SK-MEL-5 (cell line): ENCODE results near the gene ACVRL1. TPM values are rescaled to one million over a fixed set of nuclear protein-coding genes. Genes with fewer than 3 reads are reported as not detected.

ENCODE experiments used
- DNase-seq: peaks from one replicate; pipeline ENCODE4 v3.0.0-alpha.2; 2016; ENCODE audit warnings: low read depth, low spot score
- in situ Hi-C: cut with HindIII; loops from 2 replicates; pipeline ENCODE4 v1.10.0; 2016; ENCODE audit warnings: low sequenced_read_pairs, high pct_unique_total_duplicates, low pct_unique_long_range_greater_than_20kb
- total RNA-seq: library from RNA; depleted of rRNA; stranded (reverse); fragments of >200 nt; shearing (Covaris generic); gene quantifications from 2 replicates; pipeline ENCODE4 v1.2.3, GENCODE V29; 2014

The ACVRL1 gene
- total RNA-seq, 1 experiment from 2014 or later, result not detected

DNA sequence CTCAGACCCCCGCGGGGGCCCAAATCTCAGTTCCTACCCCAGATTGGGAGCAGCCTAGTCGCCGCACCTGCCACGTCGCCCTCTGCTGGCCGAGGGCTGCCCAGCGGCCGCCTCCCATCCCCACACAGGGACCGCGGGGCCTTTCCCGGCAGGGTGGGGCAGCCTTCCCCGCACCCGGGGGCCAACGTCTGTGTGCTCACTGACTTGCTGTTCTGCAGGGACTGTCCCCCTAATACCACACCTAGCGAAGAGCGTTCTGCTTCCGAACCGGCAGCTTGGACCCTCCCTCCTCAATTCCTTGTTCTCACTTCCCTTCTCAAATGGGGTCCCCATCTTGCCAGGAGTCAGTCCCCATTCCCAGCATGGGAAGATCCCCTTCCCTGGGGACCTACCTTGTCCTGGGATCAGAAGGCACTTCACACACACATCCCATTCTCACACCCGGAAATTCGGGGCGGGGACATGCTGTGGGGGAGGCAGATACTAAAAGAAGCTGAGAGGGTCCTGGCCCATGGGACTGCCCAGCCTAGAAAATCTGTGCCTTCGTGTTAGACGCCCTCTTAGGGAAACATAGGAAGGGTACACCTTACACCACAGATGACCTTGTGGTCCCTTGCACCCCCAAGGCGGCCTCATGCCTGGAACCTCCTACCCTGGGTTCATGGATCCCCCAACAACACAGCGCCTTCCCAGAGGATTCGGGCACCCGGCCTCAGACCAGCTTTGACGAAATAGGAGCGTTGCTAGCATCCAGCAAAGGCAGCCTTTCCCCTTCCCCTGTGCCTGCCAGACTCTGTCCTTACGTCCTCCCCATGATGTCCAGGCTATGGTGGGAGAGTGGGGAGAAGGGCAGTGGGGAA, 16.4 kb downstream of the ACVRL1 start:
- DNase-seq, result peak; percentile 38
- in situ Hi-C loops, result no loop called here

DNA sequence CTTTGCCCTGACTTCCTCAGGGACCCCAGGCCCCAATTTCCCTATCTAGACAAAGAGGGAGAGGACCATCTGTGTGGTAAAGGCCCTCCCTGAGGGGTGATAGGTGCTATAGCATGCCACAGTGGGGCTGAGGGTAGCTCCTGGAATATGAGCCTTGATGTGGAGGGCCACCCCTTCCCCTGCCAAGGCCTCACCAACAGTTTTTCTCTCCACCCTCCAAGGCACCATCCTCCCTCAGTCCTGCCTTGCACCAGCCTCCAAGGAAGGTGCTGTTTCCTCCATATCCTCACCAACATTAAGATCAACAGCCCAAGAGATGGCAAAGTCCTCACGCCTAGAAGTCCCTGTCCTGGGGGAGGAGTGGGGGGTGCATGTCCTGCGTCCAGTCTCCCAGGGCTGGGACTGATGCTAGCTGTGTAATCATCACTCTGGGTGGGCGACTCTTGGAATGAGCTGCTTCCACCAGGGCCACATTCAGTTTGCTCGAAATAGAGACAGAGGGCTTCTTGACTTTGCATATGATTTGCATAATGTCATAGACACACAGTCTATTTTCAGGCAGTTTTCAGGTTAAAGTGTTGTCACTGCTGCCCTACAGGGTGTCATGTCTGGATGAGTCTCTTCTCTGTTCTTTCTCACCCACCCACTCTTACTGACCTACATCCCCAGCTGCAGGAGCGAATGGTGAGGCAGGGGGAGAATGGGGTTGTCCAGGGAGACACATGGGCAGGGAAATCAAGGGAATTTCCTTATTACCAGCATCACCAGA, 17.4 kb downstream of the ACVRL1 start:
- DNase-seq, result no peak
- in situ Hi-C loops, result no loop called here

DNA sequence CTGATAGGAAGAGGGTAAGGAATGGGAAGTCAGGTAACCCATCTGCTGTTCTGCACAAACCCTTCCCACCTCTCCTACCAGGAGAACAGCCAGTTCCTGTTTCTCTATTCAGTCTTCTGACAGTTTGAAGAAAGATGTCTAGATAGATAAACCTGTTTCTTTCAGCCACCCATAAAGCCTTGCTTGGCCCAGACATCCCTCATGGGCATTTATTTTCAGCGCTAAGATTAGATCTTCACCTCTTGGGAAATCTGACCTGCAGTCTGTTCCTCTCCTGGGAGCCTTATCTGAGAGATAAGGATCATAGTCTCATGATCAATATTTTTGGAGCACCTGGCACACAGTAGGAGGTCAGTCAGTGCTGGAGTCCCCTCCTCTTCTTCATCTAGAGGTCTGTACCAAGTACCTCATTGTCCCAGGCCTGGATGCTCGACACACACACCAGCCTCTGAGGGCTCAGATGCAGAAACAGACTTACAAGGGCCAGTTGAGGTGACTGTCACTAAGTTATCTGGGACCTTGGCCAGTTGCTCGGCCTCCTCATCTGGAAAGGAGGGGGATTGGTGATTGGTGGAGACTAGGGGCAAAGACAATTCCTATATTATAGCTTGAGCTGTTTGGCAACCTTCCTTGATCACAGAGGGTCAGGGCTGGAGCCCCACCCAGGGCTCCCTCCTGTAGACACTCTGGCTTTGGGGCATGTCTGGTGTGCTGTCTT, 18.2 kb downstream of the ACVRL1 start:
- in situ Hi-C loops, result no loop called here
- DNase-seq, result no peak

DNA sequence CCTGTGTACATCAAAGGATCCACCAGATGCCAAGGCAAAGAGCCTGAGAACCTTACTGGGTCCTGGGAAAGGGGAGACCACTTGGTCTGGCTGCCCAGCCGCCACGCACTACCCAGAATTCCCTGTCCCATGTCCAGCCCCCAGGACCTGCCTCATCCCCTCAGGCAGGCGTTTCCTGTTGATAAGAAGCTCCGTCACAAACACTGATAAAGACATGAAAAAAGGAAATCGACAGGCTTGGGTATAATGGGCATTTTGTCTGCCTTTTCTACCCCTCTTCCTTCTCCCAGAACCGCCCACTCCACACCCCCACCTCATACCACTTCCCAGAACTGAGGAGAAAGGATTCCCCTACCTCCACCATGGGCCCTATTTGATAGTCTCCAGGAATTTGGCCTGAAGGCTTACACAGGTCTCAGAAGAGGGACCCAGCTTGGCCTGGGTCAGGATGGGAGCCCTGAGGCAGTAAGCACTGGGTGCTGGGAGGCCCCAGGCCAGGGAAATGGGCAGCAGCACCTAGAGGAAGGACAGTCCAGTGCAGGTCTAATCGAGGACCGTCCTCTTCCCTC, 18.8 kb downstream of the ACVRL1 start:
- in situ Hi-C loops, result no loop called here
- DNase-seq, result no peak

DNA sequence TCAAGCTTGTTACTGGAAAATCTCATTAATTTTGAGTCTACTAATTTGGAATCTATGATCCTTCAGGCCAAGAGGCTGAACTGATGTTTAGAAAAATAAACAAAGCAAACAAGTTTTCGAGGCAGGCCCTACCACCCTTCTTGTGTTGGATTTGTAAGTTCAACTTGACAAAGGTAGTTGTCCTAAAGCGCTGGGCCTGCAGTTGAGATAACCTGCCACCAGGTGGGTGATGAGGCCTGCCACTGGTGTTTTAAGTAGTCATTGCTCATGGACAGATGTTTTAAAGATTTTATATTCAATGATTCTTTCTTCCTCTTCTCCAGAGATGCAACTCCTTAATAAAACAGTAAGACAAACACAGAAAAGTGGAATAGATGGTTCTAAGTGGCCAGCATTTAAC, 19.4 kb downstream of the ACVRL1 start:
- in situ Hi-C loops, result no loop called here
- peak; percentile 31 for DNase-seq

DNA sequence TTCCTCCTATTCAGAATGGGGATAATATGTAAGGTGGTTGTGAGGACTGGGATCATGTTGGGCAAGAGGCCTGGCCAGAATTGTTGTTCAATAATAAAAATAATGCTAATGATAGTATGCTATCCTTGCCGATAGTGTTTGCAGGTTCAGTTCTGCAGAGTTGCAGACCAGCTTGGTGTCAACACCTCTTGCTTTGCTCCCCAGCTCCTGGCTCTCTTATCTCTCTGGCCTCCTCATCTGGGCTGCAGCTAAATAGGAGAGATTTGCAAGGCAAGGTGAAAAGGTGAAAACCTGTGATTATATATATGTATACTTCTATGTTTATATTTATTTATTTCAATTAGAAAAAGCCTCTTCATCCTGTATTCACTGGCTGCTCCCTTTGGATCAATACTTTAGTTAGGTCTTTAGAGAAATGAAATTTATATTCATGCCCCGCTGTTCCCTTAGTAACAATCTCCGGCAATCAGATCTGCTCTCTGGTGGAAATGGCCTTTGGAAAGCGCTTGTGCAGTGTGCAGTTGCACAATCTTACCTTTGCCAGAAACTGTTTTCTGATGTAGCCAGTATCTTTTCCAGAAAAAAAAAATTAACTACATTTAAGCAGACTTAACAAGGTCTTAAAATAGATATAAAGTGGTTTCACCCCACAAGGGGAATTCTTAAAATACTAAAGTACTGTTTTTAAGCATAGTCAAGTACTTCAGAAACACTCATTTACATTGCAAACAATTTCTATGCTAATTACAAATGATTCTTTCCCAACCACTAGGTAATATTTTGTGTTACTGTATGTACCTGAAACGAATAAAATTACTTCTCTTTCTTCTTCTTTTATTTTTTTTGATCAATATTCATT, 25.1 kb downstream of the ACVRL1 start:
- DNase-seq, result no peak
- in situ Hi-C loops, result no loop called here

DNA sequence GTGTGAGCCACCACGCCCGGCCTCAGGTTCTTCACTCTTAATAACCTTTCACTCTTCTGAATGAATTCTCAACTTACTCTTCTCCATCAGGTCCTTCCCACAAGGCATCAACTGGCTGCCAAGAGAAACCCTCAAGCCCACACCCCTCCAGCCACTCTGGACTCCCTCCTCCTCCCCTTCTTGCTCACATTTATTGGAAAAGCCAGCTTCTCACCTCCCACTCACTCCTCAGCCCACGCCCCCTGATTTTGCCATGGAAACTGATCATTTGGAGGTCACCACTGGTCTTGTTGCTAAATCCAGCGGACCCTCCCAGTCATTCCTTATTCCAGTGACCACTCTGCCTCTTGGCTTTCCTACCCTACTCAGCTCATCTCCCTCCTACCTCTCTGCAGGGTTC, 26.8 kb downstream of the ACVRL1 start:
- no peak for DNase-seq
- in situ Hi-C loops, result no loop called here

DNA sequence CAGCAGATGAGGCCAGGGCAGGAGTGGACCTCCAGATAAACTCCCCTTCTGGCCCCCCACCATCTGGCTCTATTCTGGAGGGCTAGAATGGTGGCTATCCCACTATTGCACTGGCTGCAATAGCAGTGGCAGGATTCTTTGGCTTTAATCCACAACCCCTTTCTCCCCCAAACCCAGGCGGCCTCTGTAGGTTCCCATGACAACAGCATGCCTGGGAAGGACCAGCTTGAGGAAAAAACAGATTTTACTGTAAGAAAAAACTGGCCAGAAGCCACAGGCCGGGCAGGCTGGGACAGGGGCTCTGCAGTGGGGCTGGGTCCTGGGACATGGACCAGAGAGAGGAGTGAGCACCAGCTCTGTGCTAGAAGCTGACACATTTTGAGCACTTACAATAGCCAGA, 30.6 kb downstream of the ACVRL1 start:
- no peak for DNase-seq
- in situ Hi-C loops, result no loop called here

DNA sequence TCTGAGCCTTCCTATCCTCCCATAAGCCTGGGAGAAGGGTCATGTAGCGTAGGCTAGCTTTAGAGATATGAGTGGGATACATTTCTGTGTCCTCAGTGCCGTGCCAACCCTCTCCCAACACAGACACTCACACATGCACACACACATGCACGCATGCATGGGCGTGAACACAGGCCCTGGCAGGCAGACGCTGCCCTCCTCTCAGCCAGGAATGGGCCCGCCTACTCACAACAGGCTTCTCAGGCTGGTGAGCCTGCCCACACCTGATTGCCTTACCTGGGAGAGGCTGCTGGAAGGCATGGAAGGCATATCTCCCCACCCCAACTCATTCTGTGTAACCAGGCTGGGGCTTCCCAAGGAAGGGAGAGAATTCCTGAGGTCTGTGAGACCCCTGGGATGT, 31.4 kb downstream of the ACVRL1 start:
- in situ Hi-C loops, result no loop called here
- DNase-seq, result no peak

DNA sequence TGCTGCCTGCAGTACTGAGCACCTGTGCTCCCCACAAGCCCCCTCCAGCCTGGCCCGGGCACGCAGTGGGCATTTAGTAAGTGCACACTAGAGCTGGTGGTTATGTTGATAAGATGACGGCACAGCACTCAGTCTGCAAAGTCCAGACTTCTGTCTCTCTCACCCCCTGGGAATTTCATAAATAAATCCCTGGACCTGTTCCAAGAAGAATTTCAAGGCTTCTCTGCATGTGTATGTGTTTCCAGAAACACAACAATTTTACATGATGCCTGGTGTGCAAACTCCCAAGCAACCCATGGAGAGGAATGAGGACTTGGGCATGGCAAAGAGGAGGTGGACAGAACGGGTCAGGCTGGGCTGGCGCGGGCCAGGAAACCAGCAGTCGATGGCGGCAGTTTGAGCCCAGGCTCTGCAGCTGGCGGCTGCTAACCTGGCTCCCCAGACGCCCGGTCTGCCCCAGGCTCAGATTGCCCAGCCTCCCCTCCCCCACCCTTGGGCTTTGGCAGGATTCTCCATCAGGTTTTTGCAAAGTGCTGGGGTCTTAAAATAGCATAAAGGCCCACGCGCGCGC, 33.8 kb downstream of the ACVRL1 start:
- in situ Hi-C loops, result no loop called here
- DNase-seq, result no peak

DNA sequence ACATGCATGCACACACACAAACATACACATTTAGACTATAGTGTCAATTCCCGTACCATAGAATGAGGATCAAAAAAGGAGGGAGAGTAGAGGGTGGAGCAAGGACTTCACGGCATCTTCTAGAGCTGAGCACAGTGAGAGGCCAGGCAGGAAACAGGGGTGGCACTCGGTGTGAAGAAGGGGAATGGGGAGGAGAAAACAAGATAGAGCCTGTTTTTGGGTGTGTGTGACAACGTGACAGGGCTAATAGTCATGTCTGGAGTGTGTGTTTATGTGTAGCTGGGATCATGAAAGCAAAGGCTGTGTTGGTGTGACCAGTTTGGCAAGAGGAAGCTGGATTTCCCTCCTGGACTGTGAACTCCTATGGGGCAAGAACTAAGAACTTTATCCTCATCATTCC, 34.3 kb downstream of the ACVRL1 start:
- in situ Hi-C loops, result no loop called here
- DNase-seq, result no peak

DNA sequence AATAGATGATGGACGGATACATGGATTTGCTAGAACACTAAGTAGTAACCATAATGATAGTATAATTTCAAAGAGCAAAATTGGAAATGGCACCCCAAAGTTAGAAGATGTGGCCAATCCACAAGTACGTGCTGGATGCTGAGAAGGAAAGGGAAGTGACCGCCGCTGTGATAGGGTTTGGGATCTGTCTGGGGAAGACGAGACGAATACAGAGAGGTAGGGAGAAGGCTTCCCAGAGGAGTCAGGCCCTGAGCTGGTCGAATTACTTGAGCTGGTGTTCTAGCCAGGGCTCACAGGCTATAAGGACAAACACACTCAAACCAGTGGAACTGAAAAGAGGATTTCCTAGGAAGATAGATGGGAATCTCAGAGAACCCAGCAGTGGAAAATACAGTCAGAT, 34.8 kb downstream of the ACVRL1 start:
- in situ Hi-C loops, result no loop called here
- no peak for DNase-seq

DNA sequence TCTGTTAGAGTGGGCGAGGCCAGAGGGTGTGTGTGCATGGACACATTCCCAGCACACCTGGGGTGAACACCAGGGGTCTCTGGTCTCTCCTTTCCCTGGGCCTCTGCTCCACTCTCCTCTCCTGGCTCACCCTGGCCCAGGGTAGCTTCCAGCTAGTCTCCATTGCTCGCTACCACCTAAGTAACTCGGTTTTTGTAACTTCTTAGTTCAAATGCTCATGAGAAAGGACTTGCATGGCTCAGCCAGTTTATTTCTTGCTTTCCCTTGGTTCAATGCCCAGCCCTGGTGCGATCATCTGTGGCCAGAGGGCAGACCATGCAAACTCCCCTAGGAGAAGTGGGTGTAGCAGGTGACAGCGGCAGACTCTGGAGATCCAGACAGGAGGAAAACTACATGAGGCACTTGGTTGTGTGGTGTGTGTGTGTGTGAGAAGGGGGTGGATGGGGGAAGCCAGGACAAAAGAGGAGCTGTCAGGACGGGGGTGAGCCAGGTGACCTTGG, 35.2 kb downstream of the ACVRL1 start:
- in situ Hi-C loops, result no loop called here
- no peak for DNase-seq

DNA sequence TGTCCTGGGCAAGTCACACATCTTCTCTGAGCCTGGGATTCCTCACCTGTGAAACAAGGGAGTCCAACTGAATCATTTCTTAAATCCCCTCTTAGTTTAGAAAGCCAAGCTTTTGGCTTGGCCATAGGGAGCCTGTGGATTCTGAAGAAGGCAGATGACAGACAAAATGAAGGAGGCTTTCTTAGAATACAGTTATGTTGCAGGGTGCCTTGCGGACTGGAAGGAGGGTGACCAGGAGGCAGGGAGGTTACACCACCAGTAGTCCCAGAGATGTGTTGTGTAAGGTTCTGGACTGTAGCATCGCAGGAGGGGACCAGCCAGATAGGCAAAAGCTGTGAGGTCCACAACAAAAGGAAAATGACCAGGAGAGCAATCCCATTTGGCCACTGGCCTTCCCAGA, 36.0 kb downstream of the ACVRL1 start:
- in situ Hi-C loops, result no loop called here
- no peak for DNase-seq

DNA sequence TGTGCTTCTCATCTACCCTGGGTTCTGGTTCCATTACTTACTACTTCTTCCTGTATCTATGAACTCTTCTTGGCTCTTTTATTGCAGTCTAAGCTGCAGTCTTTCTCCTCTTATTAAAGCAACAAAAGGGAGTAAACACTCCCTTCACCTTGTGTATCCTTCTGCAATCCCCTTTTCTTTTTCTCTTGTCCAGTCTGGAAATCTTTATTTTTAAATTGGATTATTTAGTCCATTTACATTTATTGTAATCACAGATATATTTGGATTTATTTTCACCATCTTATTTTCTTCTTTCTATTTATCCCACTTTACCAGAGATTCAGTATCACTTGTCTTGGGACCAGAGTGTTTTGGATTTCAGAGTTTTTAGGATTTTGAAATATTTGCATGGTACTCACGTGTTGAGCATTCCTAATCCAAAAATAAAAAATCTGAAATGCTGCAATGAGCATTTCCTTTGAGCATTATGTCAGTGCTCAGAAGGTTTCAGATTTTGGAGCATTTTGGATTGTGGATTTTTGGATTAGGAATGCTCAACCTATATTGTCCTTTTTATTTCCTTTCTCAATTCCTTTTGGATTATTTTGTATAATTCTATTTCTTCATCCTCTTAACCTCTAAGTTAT, 37.4 kb downstream of the ACVRL1 start:
- DNase-seq, result no peak
- in situ Hi-C loops, result no loop called here

DNA sequence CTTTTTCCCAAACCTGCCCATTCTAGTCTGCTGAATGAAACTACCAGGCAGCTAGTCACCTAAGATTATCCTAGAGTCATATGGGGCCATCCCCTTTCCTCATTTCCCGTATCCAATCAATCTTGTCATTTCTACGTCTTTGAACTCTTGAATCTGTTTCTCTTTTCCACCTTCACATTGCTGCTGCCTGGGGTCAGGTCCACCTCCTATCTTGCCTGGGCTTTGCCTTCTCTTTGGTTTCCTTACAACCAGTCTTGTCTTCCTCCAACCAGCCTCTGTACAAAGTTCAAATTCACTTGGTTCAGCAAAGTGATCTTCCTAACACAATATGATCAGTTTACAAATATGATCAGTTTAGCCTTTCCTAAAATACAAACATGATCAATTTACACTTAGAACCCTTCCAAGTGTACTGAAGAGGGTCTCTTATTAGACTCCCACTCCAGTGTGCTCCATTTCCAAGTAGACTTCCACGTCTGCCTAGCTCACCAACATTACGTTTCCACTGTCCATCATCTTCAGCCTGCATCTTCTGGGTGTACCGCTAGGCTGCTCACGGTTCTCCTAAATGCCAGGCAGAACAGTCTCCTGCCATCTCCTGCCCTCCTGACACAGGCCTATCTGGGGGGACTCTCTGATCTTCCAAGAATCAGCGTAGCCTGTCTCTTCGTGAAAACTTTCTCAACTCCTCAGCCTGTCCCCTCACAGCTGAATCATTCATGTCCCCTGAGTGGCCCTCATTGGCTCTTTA, 40.1 kb downstream of the ACVRL1 start:
- DNase-seq, result no peak
- in situ Hi-C loops, result no loop called here
